AG04450 (cell line): ENCODE data around the gene UCP2. TPM values are rescaled to one million over a fixed set of nuclear protein-coding genes. Genes with fewer than 3 reads are reported as not detected.

Experiments
- CTCF ChIA-PET: fragments of 300-600, 350-600 bp; formaldehyde crosslinking; extraction: SDS; loops from one replicate; lab custom pipeline; 2022; ENCODE audit warnings: antibody characterized with exemption, inconsistent platforms; lab: Charles Lee
- POLR2A ChIA-PET: fragments of 350-600 bp; formaldehyde crosslinking; extraction: SDS; loops from one replicate; lab custom pipeline; 2021; ENCODE audit warnings: antibody characterized with exemption, inconsistent platforms; lab: Yijun Ruan, JAX
- DNase-seq: peaks from one replicate; pipeline ENCODE4 v3.0.0-alpha.2; 2011; ENCODE audit warnings: low read depth, low spot score
- H3K27ac ChIP-seq: one replicate; pipeline ENCODE4 v1.5.1; 2012; ENCODE audit warnings: low read depth, low read length, control low read depth
- H3K27me3 ChIP-seq: one replicate; pipeline ENCODE4 v1.6.0; 2012; ENCODE audit warnings: low read length; ENCODE audit not compliant: control insufficient read depth, insufficient read depth
- H3K4me3 ChIP-seq: 2 replicates; pipeline ENCODE4 v1.5.1; 2011; ENCODE audit warnings: mild to moderate bottlenecking, low read depth, low read length, control low read depth
- H3K9me3 ChIP-seq: 2 replicates; pipeline ENCODE4 v1.5.1; 2012; ENCODE audit warnings: low read length; ENCODE audit not compliant: control insufficient read depth, insufficient read depth
- polyA plus RNA-seq: library from polyadenylated mRNA; depleted of rRNA; stranded (reverse); fragments of >200 nt; gene quantifications from 2 replicates; pipeline ENCODE4 v1.2.3, GENCODE V29; 2011
- TF ChIP-seq, protein P1 (sequence below): IDR thresholded peaks from 2 replicates; pipeline ENCODE4 v1.5.1; 2011; ENCODE audit warnings: low read depth, low read length, control low read depth, inconsistent platforms

UCP2 gene
- polyA plus RNA-seq, 1 experiment: 4.7 TPM

DNA sequence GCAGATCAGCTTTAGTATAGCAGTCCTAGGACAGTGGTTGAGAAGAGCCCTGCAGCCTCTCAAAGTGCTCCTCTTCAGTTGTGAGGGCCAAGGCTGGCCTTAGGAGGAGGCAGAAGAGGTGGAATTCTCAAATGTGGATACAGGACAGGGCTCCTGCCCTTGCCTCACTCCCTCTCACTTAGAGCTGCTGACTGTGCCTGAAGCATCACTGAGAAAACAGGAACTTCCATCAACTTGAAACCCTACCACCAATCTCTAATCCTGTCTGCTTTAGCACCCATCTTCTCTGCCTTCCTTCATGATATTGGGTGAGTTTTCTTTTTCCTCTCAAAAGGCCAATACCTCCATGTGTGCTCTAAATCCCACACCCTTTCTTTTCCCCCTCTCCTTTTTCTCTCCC lies 40.6 kb upstream of the UCP2 start:
- TF ChIP-seq, protein P1, sequence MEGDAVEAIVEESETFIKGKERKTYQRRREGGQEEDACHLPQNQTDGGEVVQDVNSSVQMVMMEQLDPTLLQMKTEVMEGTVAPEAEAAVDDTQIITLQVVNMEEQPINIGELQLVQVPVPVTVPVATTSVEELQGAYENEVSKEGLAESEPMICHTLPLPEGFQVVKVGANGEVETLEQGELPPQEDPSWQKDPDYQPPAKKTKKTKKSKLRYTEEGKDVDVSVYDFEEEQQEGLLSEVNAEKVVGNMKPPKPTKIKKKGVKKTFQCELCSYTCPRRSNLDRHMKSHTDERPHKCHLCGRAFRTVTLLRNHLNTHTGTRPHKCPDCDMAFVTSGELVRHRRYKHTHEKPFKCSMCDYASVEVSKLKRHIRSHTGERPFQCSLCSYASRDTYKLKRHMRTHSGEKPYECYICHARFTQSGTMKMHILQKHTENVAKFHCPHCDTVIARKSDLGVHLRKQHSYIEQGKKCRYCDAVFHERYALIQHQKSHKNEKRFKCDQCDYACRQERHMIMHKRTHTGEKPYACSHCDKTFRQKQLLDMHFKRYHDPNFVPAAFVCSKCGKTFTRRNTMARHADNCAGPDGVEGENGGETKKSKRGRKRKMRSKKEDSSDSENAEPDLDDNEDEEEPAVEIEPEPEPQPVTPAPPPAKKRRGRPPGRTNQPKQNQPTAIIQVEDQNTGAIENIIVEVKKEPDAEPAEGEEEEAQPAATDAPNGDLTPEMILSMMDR: no peak
- H3K9me3 ChIP-seq: no peaks in the 10 kb centered on the region
- no peak for DNase-seq
- no peak overlapping the region for H3K27ac ChIP-seq
- no peaks in the 10 kb centered on the region for H3K27me3 ChIP-seq
- H3K4me3 ChIP-seq: no peak overlapping the region
- ChIA-PET CTCF (no interaction called here), POLR2A (no interaction called here)

- H3K27ac ChIP-seq: no peak overlapping the region
- H3K9me3 ChIP-seq: no peaks in the 10 kb centered on the region
- TF ChIP-seq, protein P1: no peak
- ChIA-PET CTCF (no interaction called here), POLR2A (interaction anchor here (0.5 kb wide), 1 partner anchor 21 kb away, joined by 3 read pairs; no protein-coding TSS in a partner anchor)
- no peaks in the 10 kb centered on the region for H3K27me3 ChIP-seq
- H3K4me3 ChIP-seq: no peak overlapping the region
- DNase-seq: no peak
Measured at GRCh38 chr11:74022546-74022945, 39.9 kb upstream of the UCP2 start.

GRCh38 chr11:74021998-74022397 lies 39.4 kb upstream of the UCP2 start:
- TF ChIP-seq, protein P1: no peak
- Histone ChIP-seq H3K27ac (no peak overlapping the region), H3K4me3 (no peak overlapping the region), H3K27me3 (no peaks in the 10 kb centered on the region), H3K9me3 (no peaks in the 10 kb centered on the region)
- DNase-seq: no peak
- ChIA-PET POLR2A (no interaction called here), CTCF (no interaction called here)

DNA sequence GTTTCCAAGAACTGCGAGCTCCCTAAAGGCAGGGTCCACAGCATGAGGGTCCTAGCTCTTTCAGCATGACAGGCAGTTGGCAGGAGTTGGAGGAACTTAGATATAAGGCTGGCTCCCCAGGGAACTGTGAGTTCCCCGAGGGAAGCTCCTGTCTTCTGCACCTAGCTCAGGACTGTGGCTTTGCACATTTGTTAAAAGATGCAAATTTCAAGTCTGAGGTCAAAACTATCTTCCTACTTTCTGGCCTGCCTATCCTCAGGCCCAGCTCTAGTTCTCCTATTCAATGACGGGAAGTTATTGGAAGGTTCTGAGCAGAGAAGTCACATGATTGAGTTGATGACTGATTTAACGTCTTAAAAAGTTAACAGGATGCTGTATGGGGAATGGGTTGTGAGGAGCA lies 37.9 kb upstream of the UCP2 start:
- Histone ChIP-seq H3K4me3 (no peak overlapping the region), H3K27ac (no peak overlapping the region), H3K9me3 (no peaks in the 10 kb centered on the region), H3K27me3 (no peaks in the 10 kb centered on the region)
- ChIA-PET CTCF (no interaction called here), POLR2A (no interaction called here)
- DNase-seq: no peak
- TF ChIP-seq, protein P1: no peak

- no peak overlapping the region for H3K27ac ChIP-seq
- H3K9me3 ChIP-seq: no peaks in the 10 kb centered on the region
- no peaks in the 10 kb centered on the region for H3K27me3 ChIP-seq
- no peak for DNase-seq
- POLR2A ChIA-PET: no interaction called here
- no peak overlapping the region for H3K4me3 ChIP-seq
- TF ChIP-seq, protein P1: no peak
- CTCF ChIA-PET: no interaction called here
Measured at GRCh38 chr11:74019860-74020259, 37.2 kb upstream of the UCP2 start.
